Smooth muscle cell (in vitro differentiated cells): ENCODE measurements around the gene GAS7. TPM values are rescaled to one million over a fixed set of nuclear protein-coding genes. Genes with fewer than 3 reads are reported as not detected.
A peak's percentile ranks its signal among the peaks of the same experiment; 100 is the strongest.

Source experiments
- DNase-seq: peaks from one replicate; lab custom pipeline; 2025; ENCODE audit not compliant: unreplicated experiment; lab: John Stamatoyannopoulos, UW
- H2AFZ ChIP-seq: fragments of 200-600 bp; sonication (generic); 2 replicates; pipeline ENCODE4 v1.6.0; 2016; ENCODE audit warnings: antibody characterized with exemption, low read depth, mild to moderate bottlenecking
- H3F3A ChIP-seq: fragments of 200-600 bp; sonication (generic); 2 replicates; pipeline ENCODE4 v1.6.0; 2017; ENCODE audit warnings: antibody characterized with exemption, low read depth
- H3K27ac ChIP-seq: fragments of 200-600 bp; sonication (generic); 2 replicates; pipeline ENCODE4 v1.5.1; 2016; ENCODE audit warnings: low read depth, mild to moderate bottlenecking
- H3K27me3 ChIP-seq: fragments of 200-600 bp; sonication (generic); 2 replicates; pipeline ENCODE4 v1.6.1; 2016; ENCODE audit warnings: low read depth, mild to moderate bottlenecking
- H3K36me3 ChIP-seq: fragments of 200-600 bp; sonication (generic); 2 replicates; pipeline ENCODE4 v1.5.1; 2016; ENCODE audit warnings: low read depth
- H3K4me1 ChIP-seq: fragments of 200-600 bp; sonication (generic); 2 replicates; pipeline ENCODE4 v1.5.1; 2016; ENCODE audit warnings: low read depth
- H3K4me2 ChIP-seq: fragments of 200-600 bp; sonication (generic); 2 replicates; pipeline ENCODE4 v1.6.0; 2016; ENCODE audit warnings: mild to moderate bottlenecking
- H3K4me3 ChIP-seq: fragments of 200-600 bp; sonication (generic); 2 replicates; pipeline ENCODE4 v1.5.1; 2016; ENCODE audit warnings: mild to moderate bottlenecking
- H3K79me2 ChIP-seq: fragments of 200-600 bp; sonication (generic); 2 replicates; pipeline ENCODE4 v1.6.0; 2016; ENCODE audit warnings: low read depth, mild to moderate bottlenecking
- H3K9ac ChIP-seq: fragments of 200-600 bp; sonication (generic); 2 replicates; pipeline ENCODE4 v1.6.0; 2016; ENCODE audit warnings: low read depth
- H3K9me3 ChIP-seq: fragments of 200-600 bp; sonication (generic); replicated peaks from 2 replicates; pipeline ENCODE4 v1.5.1; 2016; ENCODE audit warnings: low read depth
- H4K20me1 ChIP-seq: fragments of 200-600 bp; sonication (generic); 2 replicates; pipeline ENCODE4 v1.6.0; 2016; ENCODE audit warnings: low read depth
- CTCF ChIP-seq: fragments of 200-600 bp; sonication (generic); IDR thresholded peaks from 2 replicates; pipeline ENCODE4 v1.5.1; 2017; ENCODE audit warnings: borderline replicate concordance, mild to moderate bottlenecking, antibody characterized with exemption; ENCODE audit not compliant: insufficient read depth, poor library complexity, severe bottlenecking
- WGBS: methylation state at CpG from one replicate; pipeline ENCODE4 v1.1.7; 2016; ENCODE audit warnings: low lambda C conversion rate; 5-methylcytosine and 5-hydroxymethylcytosine counted together
- polyA plus RNA-seq: library from polyadenylated mRNA; unstranded; fragments of >200 nt; fragmentation: Nextera tagmentation; extraction: Ambion mirVana; gene quantifications from 2 replicates; pipeline ENCODE4 v1.2.1, GENCODE V29; 2016
- total RNA-seq: library from RNA; depleted of rRNA; stranded (reverse); fragments of >200 nt; gene quantifications from 2 replicates; pipeline ENCODE4 v1.2.3, GENCODE V29; 2014

Gene GAS7
- total and polyA plus RNA-seq, 2 experiments from 2014 or later = 86.8 to 103 TPM

GRCh38 chr17:10034719-10035475 lies 163.5 kb downstream of the GAS7 start:
- Histone ChIP-seq H3K79me2 (peaks cover 98% of the 10 kb centered on the region), H3K4me2 (no peak overlapping the region), H4K20me1 (peaks cover 100% of the 10 kb centered on the region), H3K4me3 (no peak overlapping the region), H3K9ac (no peak overlapping the region), H3K27me3 (no peaks in the 10 kb centered on the region), H3K4me1 (peaks cover 25% of the 10 kb centered on the region), H2AFZ (no peak overlapping the region), H3K27ac (peak overlapping the region; percentile 12), H3K9me3 (no peaks in the 10 kb centered on the region), H3K36me3 (no peaks in the 10 kb centered on the region), H3F3A (peaks cover 6% of the 10 kb centered on the region)
- DNase-seq = no peak
- 92% methylated on average over 15 of the region's 15 CpGs for WGBS
- TF ChIP-seq CTCF = no peak

GRCh38 chr17:10033959-10034358 lies 164.4 kb downstream of the GAS7 start:
- Histone ChIP-seq H3K79me2 (peaks cover 99% of the 10 kb centered on the region), H3K36me3 (no peaks in the 10 kb centered on the region), H3K4me2 (no peak overlapping the region), H3K4me1 (peaks cover 25% of the 10 kb centered on the region), H3K9ac (no peak overlapping the region), H3K4me3 (no peak overlapping the region), H3K27ac (peak overlapping the region; percentile 12), H3F3A (peaks cover 6% of the 10 kb centered on the region), H3K27me3 (no peaks in the 10 kb centered on the region), H3K9me3 (no peaks in the 10 kb centered on the region), H2AFZ (no peak overlapping the region), H4K20me1 (peaks cover 100% of the 10 kb centered on the region)
- DNase-seq = no peak
- no peak for TF ChIP-seq CTCF
- 88% methylated on average over 8 of the region's 8 CpGs for WGBS

DNA sequence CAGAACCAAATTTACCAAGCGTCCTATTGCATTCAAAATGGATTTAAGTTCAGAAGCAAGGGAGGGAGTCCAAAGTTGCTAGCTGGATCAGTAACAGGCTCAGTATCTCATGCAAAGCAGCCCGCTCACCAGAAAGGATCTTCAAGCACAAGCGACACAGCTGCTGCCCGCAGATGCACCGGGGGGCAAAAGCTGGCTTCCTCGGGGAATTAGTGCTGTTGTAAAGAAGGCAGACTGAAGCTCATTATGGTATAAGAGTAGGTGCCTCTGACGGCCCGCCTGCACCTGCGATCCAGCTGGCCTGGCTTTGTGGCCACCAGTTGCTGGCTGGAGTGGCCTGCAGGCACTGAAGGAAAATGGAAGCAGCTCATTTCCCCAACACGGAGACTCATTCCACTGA lies 165.0 kb downstream of the GAS7 start:
- H2AFZ ChIP-seq = no peak overlapping the region
- no peak overlapping the region for H3K4me3 ChIP-seq
- peaks cover 100% of the 10 kb centered on the region for H4K20me1 ChIP-seq
- no peak for TF ChIP-seq CTCF
- WGBS = 85% methylated on average over 10 of the region's 10 CpGs
- DNase-seq = no peak
- H3K9ac ChIP-seq = no peak overlapping the region
- H3K4me2 ChIP-seq = no peak overlapping the region
- H3K4me1 ChIP-seq = peaks cover 25% of the 10 kb centered on the region
- no peak overlapping the region for H3K27ac ChIP-seq
- peaks cover 6% of the 10 kb centered on the region for H3F3A ChIP-seq
- peaks cover 97% of the 10 kb centered on the region for H3K79me2 ChIP-seq
- H3K36me3 ChIP-seq = no peaks in the 10 kb centered on the region
- H3K27me3 ChIP-seq = no peaks in the 10 kb centered on the region
- no peaks in the 10 kb centered on the region for H3K9me3 ChIP-seq
